ENCODE results near the gene ALDH1B1.
A peak's percentile ranks its signal among the peaks of the same experiment; 100 is the strongest.

The ALDH1B1 gene

GRCh38 chr9:38358390-38359296 is 33.9 kb upstream of the ALDH1B1 start:
- peak overlapping the region in 1 of 2 donors; percentile 43 for H3K27ac Mint-ChIP-seq
- no peaks in the 10 kb centered on the region for H3K9me3 Mint-ChIP-seq
- H3K4me3 Mint-ChIP-seq: no peak overlapping the region
- no peak for DNase-seq
- H3K4me1 Mint-ChIP-seq: no peaks in the 10 kb centered on the region
- no peak for ATAC-seq
- no peaks in the 10 kb centered on the region for H3K27me3 Mint-ChIP-seq

DNA sequence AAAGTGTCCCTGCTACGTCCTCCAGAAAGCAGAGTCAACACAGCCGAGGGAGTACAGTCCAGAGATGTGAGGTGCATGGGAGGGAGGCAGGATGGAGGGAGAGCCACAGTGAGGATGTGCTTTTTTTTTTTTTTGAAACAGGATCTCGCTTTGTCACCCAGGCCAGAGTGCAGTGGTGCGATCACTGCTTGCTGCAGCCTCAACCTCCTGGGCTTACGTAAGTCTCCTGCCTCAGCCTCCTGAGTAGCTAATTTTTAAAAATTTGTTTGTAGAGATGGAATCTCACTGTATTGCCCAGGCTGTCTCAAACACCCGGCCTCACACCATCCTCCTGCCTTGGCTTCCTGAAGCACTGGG is 33.2 kb upstream of the ALDH1B1 start:
- DNase-seq: no peak
- no peak overlapping the region for H3K4me3 Mint-ChIP-seq

DNA sequence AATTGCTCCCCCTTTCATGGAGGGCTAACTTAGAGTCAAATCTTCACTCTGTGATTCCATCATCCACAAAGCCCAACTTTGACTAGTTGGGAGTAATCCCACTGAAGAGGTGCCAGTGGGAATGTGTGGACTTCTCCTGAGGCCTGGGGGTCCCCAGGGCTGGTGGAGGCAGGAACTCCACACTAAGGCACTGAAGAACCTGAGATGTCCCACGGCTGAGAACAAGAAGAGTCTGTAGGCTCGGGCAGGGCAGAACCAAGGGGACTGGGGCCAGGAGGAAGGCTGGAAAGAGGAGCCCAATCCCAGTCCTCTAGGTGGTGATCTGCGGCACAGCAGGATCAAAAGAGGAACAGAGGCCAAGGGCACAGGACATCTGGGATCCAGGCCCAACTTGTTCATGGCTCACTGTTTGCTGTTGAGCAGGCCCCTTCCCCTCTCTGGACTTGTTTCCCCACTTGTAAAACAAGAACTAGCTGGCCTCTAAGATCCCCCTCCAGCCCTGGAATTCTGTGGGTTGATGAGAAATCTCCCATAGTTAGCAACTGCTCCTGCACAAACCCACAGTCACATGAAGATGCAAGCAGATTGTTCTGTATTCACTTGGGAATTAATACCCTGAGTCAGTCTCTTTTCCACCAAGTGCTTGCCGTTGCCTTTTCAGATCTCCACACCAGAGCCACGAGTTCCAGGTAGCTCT is 32.7 kb upstream of the ALDH1B1 start:
- H3K27ac Mint-ChIP-seq: peak overlapping the region; percentile 31
- no peaks in the 10 kb centered on the region for H3K9me3 Mint-ChIP-seq
- ATAC-seq (no peak), DNase-seq (no peak)
- H3K4me3 Mint-ChIP-seq: no peak overlapping the region
- peaks cover 5% of the 10 kb centered on the region for H3K27me3 Mint-ChIP-seq
- no peaks in the 10 kb centered on the region for H3K4me1 Mint-ChIP-seq

More for the DNA sequence above, 33.2 kb upstream of the ALDH1B1 start:
- H3K27me3 Mint-ChIP-seq: no peaks in the 10 kb centered on the region
- H3K9me3 Mint-ChIP-seq: no peaks in the 10 kb centered on the region
- peak overlapping the region; percentile 31 to 43 for H3K27ac Mint-ChIP-seq
- no peak for ATAC-seq
- no peaks in the 10 kb centered on the region for H3K4me1 Mint-ChIP-seq

DNA sequence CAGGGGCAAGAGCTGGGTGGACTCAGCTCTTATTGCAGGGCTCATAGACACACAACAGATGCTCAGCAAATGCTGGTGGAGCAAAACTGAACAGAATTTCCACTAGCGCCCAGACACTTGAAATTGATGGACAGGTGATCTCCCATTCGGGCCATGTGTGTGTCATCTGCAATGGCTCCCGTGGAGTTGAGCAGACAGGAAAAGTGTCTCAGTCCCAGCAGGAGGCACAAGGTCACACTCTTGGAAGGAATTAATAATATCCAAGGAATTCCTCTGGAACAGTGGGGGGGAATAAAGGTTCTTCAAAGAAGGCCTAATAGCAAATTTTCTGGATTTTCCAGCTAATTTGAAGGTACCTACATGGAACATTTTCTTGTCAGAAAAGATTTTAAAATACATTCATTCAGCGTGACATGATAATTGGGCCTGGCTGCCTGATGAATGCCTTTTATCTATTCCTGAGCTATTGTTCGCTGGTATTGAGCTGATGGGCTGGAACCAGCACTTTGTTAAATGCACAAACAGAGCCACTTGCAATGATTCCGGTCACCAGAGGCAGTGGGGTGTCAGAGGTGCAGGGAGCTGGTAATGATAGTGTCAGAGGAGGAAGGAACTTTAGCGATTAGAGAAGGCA is 31.5 kb upstream of the ALDH1B1 start:
- H3K9me3 Mint-ChIP-seq: no peaks in the 10 kb centered on the region
- no peaks in the 10 kb centered on the region for H3K4me1 Mint-ChIP-seq
- no peak overlapping the region for H3K27ac Mint-ChIP-seq
- DNase-seq (no peak), ATAC-seq (no peak)
- H3K27me3 Mint-ChIP-seq: peaks cover 8% of the 10 kb centered on the region
- H3K4me3 Mint-ChIP-seq: no peak overlapping the region

DNA sequence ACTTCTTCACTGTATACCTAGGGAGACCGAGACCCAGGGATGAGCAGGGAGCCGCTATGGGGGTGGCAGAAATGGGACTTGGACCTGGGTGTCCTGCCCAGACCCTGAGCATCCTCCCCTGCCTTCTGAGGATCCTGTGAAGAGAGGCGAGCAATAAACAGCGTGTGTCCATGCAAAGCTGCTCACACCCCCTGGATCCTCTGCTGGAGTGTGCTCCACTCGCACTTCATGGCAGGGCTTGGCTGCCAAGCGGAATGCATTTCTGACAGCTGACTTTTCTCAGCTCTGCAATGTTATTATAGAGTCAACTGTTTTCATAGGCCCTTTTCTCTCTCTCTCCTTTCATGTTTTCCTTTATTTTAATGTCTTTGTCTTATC is 31.0 kb upstream of the ALDH1B1 start:
- Mint-ChIP-seq H3K27ac (no peak overlapping the region), H3K27me3 (peaks cover 8% of the 10 kb centered on the region), H3K4me1 (no peaks in the 10 kb centered on the region), H3K4me3 (no peak overlapping the region), H3K9me3 (no peaks in the 10 kb centered on the region)
- no peak for ATAC-seq
- DNase-seq: no peak

- Mint-ChIP-seq H3K4me1 (no peaks in the 10 kb centered on the region), H3K27ac (peak overlapping the region in 1 of 2 donors; percentile 5), H3K27me3 (peaks cover 8% of the 10 kb centered on the region), H3K4me3 (peak overlapping the region in 1 of 2 donors; percentile 27), H3K9me3 (no peaks in the 10 kb centered on the region)
- DNase-seq (peak; percentile 14 to 15), ATAC-seq (peak; percentile 78)
These were observed 29.5 kb upstream of the ALDH1B1 start for GRCh38 chr9:38362852-38363588.

- DNase-seq: no peak
- Mint-ChIP-seq H3K27ac (no peak overlapping the region), H3K4me1 (no peaks in the 10 kb centered on the region), H3K4me3 (no peak overlapping the region), H3K9me3 (no peaks in the 10 kb centered on the region), H3K27me3 (peaks cover 8% of the 10 kb centered on the region)
- ATAC-seq: no peak
These were observed 28.9 kb upstream of the ALDH1B1 start for GRCh38 chr9:38363589-38363925.

GRCh38 chr9:38367898-38368297 is 24.6 kb upstream of the ALDH1B1 start:
- no peak overlapping the region for H3K27ac Mint-ChIP-seq
- no peak overlapping the region for H3K4me3 Mint-ChIP-seq
- ATAC-seq (no peak), DNase-seq (no peak)
- H3K27me3 Mint-ChIP-seq: peaks cover 23% of the 10 kb centered on the region
- no peaks in the 10 kb centered on the region for H3K4me1 Mint-ChIP-seq
- no peaks in the 10 kb centered on the region for H3K9me3 Mint-ChIP-seq

- no peaks in the 10 kb centered on the region for H3K4me1 Mint-ChIP-seq
- no peak overlapping the region for H3K4me3 Mint-ChIP-seq
- no peak for ATAC-seq
- DNase-seq: no peak
- no peak overlapping the region for H3K27ac Mint-ChIP-seq
- H3K27me3 Mint-ChIP-seq: peaks cover 23% of the 10 kb centered on the region
- H3K9me3 Mint-ChIP-seq: no peaks in the 10 kb centered on the region
These were observed 23.8 kb upstream of the ALDH1B1 start for GRCh38 chr9:38368731-38369130.

GRCh38 chr9:38370176-38370575 is 22.3 kb upstream of the ALDH1B1 start:
- Mint-ChIP-seq H3K9me3 (no peaks in the 10 kb centered on the region), H3K27me3 (peaks cover 16% of the 10 kb centered on the region), H3K27ac (no peak overlapping the region), H3K4me1 (no peaks in the 10 kb centered on the region), H3K4me3 (no peak overlapping the region)
- DNase-seq: no peak
- ATAC-seq: no peak

DNA sequence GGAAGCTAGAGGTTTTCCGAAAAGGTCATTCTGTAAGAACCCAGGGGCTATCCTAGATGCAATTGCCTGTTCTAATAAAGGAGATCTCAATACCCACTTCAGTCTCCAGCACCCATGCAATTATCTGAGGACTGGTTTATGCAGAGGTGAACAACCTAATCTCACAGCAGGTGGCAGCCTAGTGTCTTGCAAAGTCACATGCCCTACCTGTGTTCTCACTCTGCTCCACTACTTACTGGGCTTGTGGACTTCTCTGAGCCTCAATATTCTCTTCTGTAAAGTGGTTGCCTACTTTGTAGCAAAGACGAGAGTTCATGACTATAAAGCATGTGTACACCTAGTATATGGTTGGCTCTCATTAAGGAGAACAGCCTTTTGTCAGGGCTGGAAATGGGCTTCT is 21.0 kb upstream of the ALDH1B1 start:
- DNase-seq (peak in 1 of 2 donors; percentile 17), ATAC-seq (peak; percentile 75)
- H3K9me3 Mint-ChIP-seq: no peaks in the 10 kb centered on the region
- H3K4me3 Mint-ChIP-seq: no peak overlapping the region
- H3K4me1 Mint-ChIP-seq: no peaks in the 10 kb centered on the region
- peaks cover 16% of the 10 kb centered on the region for H3K27me3 Mint-ChIP-seq
- H3K27ac Mint-ChIP-seq: no peak overlapping the region

DNA sequence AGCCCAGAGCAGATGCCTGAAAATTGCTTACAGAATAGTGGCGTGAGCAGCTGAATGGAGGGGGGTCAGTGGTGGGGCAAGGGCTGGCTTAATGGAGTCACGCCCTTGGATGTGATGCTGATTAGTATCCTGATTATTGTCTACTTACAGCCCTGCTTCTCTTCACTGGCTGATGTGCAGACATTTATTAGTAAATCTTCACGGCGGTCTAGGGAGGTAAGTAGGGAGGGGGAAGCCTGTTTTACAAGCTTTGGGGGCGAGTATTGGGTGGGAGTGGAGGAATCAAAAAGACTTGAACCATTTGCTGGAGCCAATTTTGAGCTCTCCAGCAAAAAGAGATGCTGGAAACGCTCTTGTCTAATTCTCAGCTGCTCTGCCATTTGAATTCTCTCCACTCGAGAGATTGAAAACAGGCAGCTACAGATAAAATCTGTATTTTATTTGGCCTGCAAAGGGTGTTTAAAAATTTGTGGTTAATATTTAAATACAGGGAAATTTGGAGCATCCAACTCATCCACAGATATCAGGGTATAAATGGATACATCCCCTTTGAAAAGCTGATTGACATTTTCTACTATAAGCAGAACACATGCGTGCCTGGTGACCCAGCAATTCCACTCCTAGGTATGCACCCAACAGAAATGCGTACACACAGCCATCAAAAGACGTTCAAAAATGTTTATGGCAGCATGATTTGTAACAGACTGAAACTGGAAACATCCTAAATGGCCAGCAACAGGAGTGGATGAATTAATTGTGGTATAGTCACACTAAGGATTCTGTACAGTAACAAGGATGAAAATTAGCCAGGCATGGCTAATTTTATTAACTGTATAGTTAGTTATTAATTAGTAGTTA is 19.5 kb upstream of the ALDH1B1 start:
- no peaks in the 10 kb centered on the region for H3K4me1 Mint-ChIP-seq
- peaks cover 16% of the 10 kb centered on the region for H3K27me3 Mint-ChIP-seq
- no peak for DNase-seq
- H3K9me3 Mint-ChIP-seq: no peaks in the 10 kb centered on the region
- no peak overlapping the region for H3K27ac Mint-ChIP-seq
- ATAC-seq: no peak
- no peak overlapping the region for H3K4me3 Mint-ChIP-seq

GRCh38 chr9:38373679-38374078 is 18.8 kb upstream of the ALDH1B1 start:
- H3K4me3 Mint-ChIP-seq: no peak overlapping the region
- no peak overlapping the region for H3K27ac Mint-ChIP-seq
- ATAC-seq (no peak), DNase-seq (no peak)
- H3K4me1 Mint-ChIP-seq: no peaks in the 10 kb centered on the region
- peaks cover 16% of the 10 kb centered on the region for H3K27me3 Mint-ChIP-seq
- H3K9me3 Mint-ChIP-seq: no peaks in the 10 kb centered on the region

- H3K9me3 Mint-ChIP-seq: no peaks in the 10 kb centered on the region
- no peak overlapping the region for H3K4me3 Mint-ChIP-seq
- peaks cover 10% of the 10 kb centered on the region for H3K27me3 Mint-ChIP-seq
- no peaks in the 10 kb centered on the region for H3K4me1 Mint-ChIP-seq
- no peak overlapping the region for H3K27ac Mint-ChIP-seq
- no peak for ATAC-seq
- DNase-seq: no peak
These were observed 17.5 kb upstream of the ALDH1B1 start for GRCh38 chr9:38374847-38375571.
